ENCODE data around the gene SLC1A2.

DNA sequence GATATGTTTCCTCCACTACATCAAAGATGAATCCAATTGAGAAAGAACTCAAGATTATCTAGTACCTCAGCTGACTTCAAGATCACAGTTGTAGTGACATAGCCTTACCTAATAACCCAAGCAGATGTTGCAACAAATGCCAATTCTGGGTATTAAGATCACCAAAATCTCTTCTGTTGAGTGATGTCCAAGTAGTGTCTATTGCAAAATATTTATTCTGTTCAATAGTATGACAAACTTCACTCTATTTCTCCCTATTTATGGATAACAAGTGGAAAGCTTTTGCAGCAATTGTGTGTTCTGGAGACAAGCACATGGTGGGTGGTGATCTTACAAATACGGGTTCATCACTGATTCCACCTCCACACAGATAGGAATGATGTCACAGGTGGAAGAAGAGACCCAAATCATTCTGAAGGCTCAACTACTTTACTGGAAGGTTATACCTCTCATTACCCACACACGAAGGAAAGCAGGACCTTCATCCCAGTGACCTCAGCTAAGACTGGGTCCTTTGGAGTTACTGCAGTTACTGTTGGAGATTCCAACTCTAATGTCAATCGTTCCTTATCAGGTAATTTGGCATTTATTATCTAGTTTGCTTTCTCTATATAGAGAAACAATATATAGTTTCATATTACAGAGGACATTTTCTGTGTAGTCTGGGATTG is 208.3 kb downstream of the SLC1A2 start:
- no peak for TF ChIP-seq BACH2 (CRISPR knock-in tag; IDR thresholded peaks at IDR 0.05; ENCODE audit: borderline replicate concordance)
- TF ChIP-seq, protein P1, sequence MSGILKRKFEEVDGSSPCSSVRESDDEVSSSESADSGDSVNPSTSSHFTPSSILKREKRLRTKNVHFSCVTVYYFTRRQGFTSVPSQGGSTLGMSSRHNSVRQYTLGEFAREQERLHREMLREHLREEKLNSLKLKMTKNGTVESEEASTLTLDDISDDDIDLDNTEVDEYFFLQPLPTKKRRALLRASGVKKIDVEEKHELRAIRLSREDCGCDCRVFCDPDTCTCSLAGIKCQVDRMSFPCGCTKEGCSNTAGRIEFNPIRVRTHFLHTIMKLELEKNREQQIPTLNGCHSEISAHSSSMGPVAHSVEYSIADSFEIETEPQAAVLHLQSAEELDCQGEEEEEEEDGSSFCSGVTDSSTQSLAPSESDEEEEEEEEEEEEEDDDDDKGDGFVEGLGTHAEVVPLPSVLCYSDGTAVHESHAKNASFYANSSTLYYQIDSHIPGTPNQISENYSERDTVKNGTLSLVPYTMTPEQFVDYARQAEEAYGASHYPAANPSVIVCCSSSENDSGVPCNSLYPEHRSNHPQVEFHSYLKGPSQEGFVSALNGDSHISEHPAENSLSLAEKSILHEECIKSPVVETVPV (CRISPR knock-in tag; IDR thresholded peaks at IDR 0.05) = no peak
- TF ChIP-seq, protein P2, sequence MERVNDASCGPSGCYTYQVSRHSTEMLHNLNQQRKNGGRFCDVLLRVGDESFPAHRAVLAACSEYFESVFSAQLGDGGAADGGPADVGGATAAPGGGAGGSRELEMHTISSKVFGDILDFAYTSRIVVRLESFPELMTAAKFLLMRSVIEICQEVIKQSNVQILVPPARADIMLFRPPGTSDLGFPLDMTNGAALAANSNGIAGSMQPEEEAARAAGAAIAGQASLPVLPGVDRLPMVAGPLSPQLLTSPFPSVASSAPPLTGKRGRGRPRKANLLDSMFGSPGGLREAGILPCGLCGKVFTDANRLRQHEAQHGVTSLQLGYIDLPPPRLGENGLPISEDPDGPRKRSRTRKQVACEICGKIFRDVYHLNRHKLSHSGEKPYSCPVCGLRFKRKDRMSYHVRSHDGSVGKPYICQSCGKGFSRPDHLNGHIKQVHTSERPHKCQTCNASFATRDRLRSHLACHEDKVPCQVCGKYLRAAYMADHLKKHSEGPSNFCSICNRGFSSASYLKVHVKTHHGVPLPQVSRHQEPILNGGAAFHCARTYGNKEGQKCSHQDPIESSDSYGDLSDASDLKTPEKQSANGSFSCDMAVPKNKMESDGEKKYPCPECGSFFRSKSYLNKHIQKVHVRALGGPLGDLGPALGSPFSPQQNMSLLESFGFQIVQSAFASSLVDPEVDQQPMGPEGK (CRISPR knock-in tag; IDR thresholded peaks at IDR 0.05; ENCODE audit: borderline replicate concordance) = no peak
- TF ChIP-seq ZFP3 (CRISPR knock-in tag; IDR thresholded peaks at IDR 0.05) = no peak
- TF ChIP-seq TCF4 (CRISPR knock-in tag; IDR thresholded peaks at IDR 0.05; ENCODE audit: borderline replicate concordance) = no peak

Data from SK-N-SH treated with all-trans-retinoic acid at 6 μM for 48 hours (cell line).